Gastroesophageal sphincter (tissue), 4 donors: ENCODE results near the gene LSS. TPM values are rescaled to one million over a fixed set of nuclear protein-coding genes. Genes with fewer than 3 reads are reported as not detected.

Experiments
- ATAC-seq: fragments of 150-250 bp; one replicate; pipeline ENCODE4 v1.9.1; 2016; ENCODE audit warnings: mild to moderate bottlenecking, moderate library complexity
- H3K27ac ChIP-seq, 4 donors: fragments of 200-600 bp; sonication (generic) in 3 of 4; 1 replicate in 3 of 4; 2 replicates in 1 of 4; pipeline ENCODE4 v1.5.1; 2016 to 2019
- H3K27me3 ChIP-seq: fragments of 200-600 bp; sonication (generic); one replicate; pipeline ENCODE4 v1.5.1; 2019
- H3K36me3 ChIP-seq, 2 donors: fragments of 200-600 bp; sonication (generic); one replicate each; pipeline ENCODE4 v1.5.1; 2019; ENCODE audit warnings: control low read depth in 1 of 2
- H3K4me1 ChIP-seq, 3 donors: fragments of 200-600 bp; sonication (generic); 1 replicate in 2 of 3; 2 replicates in 1 of 3; pipeline ENCODE4 v1.5.1; 2016 to 2019; ENCODE audit warnings: control low read depth in 2 of 3
- H3K4me3 ChIP-seq, 2 donors: fragments of 200-600 bp; sonication (generic); one replicate each; pipeline ENCODE4 v1.5.1; 2019; ENCODE audit warnings: mild to moderate bottlenecking in 1 of 2, moderate library complexity in 1 of 2
- H3K9me3 ChIP-seq, 3 donors: fragments of 200-600 bp; sonication (generic); one replicate each; pipeline ENCODE4 v1.5.1; 2017 to 2019; ENCODE audit warnings: control low read depth in 2 of 3
- CTCF ChIP-seq, 4 experiments: fragments of 200-600 bp in 2 of 4; fragments of 450-650 bp in 2 of 4; sonication (generic) in 1 of 4; IDR thresholded peaks; one replicate each; pipeline ENCODE4 v1.5.1; 2017 to 2019; ENCODE audit warnings: antibody characterized with exemption in 4 of 4, mild to moderate bottlenecking in 2 of 4, moderate library complexity in 2 of 4
- EP300 ChIP-seq: sonication (generic); formaldehyde crosslinking; IDR thresholded peaks from one replicate; pipeline ENCODE4 v1.6.1; 2017; ENCODE audit warnings: antibody characterized with exemption, mild to moderate bottlenecking
- POLR2A ChIP-seq, 2 donors: fragments of 450-650 bp; IDR thresholded peaks; one replicate each; pipeline ENCODE4 v1.6.1; 2017; ENCODE audit warnings: antibody characterized with exemption in 2 of 2, mild to moderate bottlenecking in 2 of 2, moderate library complexity in 1 of 2
- POLR2AphosphoS5 ChIP-seq: sonication (generic); formaldehyde crosslinking; IDR thresholded peaks from one replicate; pipeline ENCODE4 v1.6.1; 2017; ENCODE audit warnings: antibody characterized with exemption
- WGBS, 2 donors: methylation state at CpG; one replicate each; pipeline ENCODE4 v1.1.5; 2018; ENCODE audit warnings: low coverage in 1 of 2; 5-methylcytosine and 5-hydroxymethylcytosine counted together
- total RNA-seq, 4 donors: library from RNA; depleted of rRNA; stranded (reverse); fragments of >200 nt; gene quantifications; one replicate each; pipeline ENCODE4 v1.1.0, GENCODE V29; 2016

The LSS gene
- total RNA-seq, 4 donors from 2014 or later: 57.7 to 104 (median 85.7) TPM

GRCh38 chr21:46145840-46146691 is 82.5 kb downstream of the LSS start:
- no peaks in the 10 kb centered on the region for H3K36me3 ChIP-seq
- WGBS, 2 donors: 100% methylated on average over 1 of the region's 60 CpGs; no CpG with 5 or more reads in 1 of the 2 donors
- no peak overlapping the region for H3K4me3 ChIP-seq
- no peak for ATAC-seq
- H3K27ac ChIP-seq: no peak overlapping the region
- TF ChIP-seq POLR2A (IDR thresholded peaks at IDR 0.05): no peak
- no peak for TF ChIP-seq POLR2AphosphoS5
- TF ChIP-seq EP300: no peak
- no peak for TF ChIP-seq CTCF (IDR thresholded peaks at IDR 0.05)
- H3K9me3 ChIP-seq: no peaks in the 10 kb centered on the region
- H3K4me1 ChIP-seq: peaks cover 0 to 17% (median 3%) of the 10 kb centered on the region in 3 donors
- no peaks in the 10 kb centered on the region for H3K27me3 ChIP-seq

GRCh38 chr21:46145159-46145839 is 83.3 kb downstream of the LSS start:
- no peaks in the 10 kb centered on the region for H3K36me3 ChIP-seq
- WGBS, 2 donors: no CpG with 5 or more reads among the region's 51 CpGs
- H3K4me1 ChIP-seq: peaks cover 0 to 17% (median 3%) of the 10 kb centered on the region in 3 donors
- H3K27ac ChIP-seq: peak overlapping the region in 1 of 4 donors; percentile 25
- no peak for ATAC-seq
- no peak for TF ChIP-seq POLR2A (IDR thresholded peaks at IDR 0.05)
- TF ChIP-seq CTCF (IDR thresholded peaks at IDR 0.05): no peak
- no peak for TF ChIP-seq POLR2AphosphoS5
- TF ChIP-seq EP300: no peak
- H3K9me3 ChIP-seq: no peaks in the 10 kb centered on the region
- H3K4me3 ChIP-seq: no peak overlapping the region
- no peaks in the 10 kb centered on the region for H3K27me3 ChIP-seq

- TF ChIP-seq POLR2A (IDR thresholded peaks at IDR 0.05): no peak
- Histone ChIP-seq H3K27ac (peak overlapping the region in 1 of 4 donors; percentile 77), H3K4me1 (peaks cover 0 to 17% (median 3%) of the 10 kb centered on the region in 3 donors), H3K9me3 (no peaks in the 10 kb centered on the region), H3K4me3 (no peak overlapping the region), H3K27me3 (peaks cover 4% of the 10 kb centered on the region), H3K36me3 (no peaks in the 10 kb centered on the region)
- no peak for ATAC-seq
- 0% methylated on average over 1 of the region's 4 CpGs for WGBS, 2 donors
Measured at GRCh38 chr21:46144464-46145070, 84.0 kb downstream of the LSS start.

GRCh38 chr21:46142582-46143473 is 85.7 kb downstream of the LSS start:
- TF ChIP-seq POLR2AphosphoS5 (no peak), CTCF (IDR thresholded peaks at IDR 0.05) (no peak), POLR2A (IDR thresholded peaks at IDR 0.05) (no peak), EP300 (no peak)
- peaks cover 6% of the 10 kb centered on the region for H3K27me3 ChIP-seq
- H3K4me3 ChIP-seq: no peak overlapping the region
- peak overlapping the region in 1 of 4 donors; percentile 77 for H3K27ac ChIP-seq
- ATAC-seq: no peak
- no peaks in the 10 kb centered on the region for H3K36me3 ChIP-seq
- H3K9me3 ChIP-seq: no peaks in the 10 kb centered on the region
- WGBS, 2 donors: 75 to 83% methylated on average over 12 to 17 of the region's 21 CpGs
- H3K4me1 ChIP-seq: peaks cover 0 to 17% (median 3%) of the 10 kb centered on the region in 3 donors
